ENCODE results near the gene SIK3.
"Not testable (repeated sequence)": the region's sequence is repeated elsewhere in the genome, so short reads cannot be mapped to it uniquely, and the experiment has no call there.

Gene SIK3

DNA sequence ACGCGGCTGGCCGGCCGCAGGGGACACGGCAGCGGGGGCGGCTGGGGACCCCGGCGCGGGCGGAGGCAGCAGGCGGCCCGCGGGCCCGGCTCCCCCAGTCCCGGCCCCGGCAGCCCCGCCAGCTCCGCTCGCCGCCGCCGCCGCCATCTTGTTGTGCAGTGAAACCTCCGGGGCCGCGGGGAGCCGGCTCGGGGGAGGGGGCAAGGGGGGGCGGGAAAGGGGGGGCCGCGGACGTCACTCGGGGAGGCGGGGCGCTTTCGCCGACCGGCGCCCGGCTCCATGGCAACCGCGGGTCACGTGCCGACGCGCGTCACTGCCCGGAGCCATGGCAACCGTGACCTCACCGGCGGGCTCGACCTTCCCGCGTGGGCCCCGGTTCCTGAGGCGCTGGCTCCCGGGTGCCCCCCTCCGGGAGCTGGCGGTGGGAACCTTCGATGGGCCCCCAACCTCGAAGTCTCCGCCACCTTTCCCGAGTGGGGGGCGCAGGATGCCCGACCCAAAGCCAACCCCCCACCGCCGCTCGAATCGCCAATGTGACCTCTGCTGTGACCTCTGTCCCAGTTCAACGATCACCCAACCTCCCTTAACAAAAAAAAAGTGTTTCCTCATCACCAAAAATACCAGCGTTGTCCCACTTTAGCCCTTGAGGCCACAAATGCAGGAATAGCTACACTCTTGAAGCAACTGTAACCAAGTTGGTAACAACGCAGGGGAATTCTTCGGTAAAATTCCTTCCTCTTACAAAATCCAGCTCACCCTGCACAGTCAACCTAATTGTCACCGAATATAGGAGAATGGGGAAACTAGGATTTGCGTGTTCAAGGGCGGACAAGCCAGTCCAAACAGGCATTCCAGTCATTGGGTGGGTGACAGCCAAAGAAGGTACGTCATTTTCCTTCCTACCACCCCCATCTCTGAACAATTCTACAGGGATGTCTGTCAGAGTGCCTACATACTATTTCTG is at the start of gene SIK3:
TSS of gene SIK3 (minus strand) at position 160 of the 964 bp plus-strand sequence. CDS start at position 147, 13 bp downstream.
- peak; percentile 93 for DNase-seq

GRCh38 chr11:117146521-117146920 is 48.3 kb upstream of the SIK3 start:
- peak; percentile 45 for DNase-seq

DNA sequence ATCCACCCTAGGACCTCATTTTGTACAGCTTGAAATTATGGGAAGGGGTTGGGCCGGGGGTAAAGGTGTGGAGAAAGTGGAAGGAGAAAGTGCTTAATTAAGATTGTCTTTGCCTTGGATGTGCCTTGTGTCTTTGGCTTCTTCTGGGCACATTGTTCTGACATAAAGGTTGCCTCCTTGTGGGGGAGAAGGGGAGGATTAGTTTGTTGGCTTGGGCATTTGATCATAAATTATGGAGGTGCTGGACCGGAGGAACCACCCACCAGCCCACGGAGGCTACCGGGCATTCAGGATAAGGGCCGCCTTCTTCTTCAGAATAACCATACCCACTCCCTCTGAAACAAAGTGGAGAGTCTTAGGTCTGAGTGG is 47.1 kb upstream of the SIK3 start:
- DNase-seq, result peak; percentile 53

DNA sequence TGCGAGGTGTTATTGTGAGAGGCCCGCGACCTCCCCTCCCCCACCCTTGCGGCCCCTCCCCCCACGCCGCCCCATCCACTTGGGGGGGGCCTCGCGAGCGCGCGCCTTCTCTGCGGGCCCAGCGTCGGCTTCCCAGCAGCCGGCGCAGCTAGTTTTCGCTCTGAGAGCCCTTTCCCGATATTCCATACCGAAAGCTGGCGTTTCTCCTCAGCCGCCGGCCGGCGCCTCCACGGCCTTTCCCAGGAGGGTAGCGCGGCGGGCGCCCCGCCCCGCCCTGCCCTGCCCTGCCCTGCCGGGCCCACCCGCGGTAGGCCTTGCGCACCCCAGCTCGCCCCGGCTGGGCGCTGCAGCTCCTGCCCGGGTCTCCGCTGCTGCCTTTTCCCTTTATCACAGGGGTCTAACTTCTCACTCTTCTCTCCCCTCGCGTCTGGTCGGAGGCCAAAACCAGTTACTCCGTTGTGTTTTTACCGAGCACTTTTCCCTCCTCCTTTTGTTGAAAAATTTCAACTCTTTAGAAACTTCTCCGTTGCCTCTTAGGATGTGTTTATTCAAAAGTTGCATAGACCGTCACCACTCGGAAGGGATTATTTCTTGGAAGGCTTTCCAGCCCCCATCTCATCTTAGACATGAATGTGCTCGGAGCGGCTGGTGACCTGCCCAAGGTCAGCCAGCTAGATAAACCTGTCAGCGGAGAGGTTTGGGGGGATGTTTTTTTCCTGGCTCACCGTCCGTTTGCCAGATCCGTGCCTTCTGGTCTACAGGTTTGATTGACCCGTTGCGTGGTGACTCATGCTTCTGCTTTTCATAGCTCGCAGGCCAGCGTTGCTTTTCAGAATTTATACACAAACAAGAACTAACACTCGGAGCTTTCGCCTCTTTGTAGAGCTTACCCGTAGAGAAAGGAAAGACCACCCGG is 46.5 kb upstream of the SIK3 start:
- DNase-seq, result peak; percentile 60

DNA sequence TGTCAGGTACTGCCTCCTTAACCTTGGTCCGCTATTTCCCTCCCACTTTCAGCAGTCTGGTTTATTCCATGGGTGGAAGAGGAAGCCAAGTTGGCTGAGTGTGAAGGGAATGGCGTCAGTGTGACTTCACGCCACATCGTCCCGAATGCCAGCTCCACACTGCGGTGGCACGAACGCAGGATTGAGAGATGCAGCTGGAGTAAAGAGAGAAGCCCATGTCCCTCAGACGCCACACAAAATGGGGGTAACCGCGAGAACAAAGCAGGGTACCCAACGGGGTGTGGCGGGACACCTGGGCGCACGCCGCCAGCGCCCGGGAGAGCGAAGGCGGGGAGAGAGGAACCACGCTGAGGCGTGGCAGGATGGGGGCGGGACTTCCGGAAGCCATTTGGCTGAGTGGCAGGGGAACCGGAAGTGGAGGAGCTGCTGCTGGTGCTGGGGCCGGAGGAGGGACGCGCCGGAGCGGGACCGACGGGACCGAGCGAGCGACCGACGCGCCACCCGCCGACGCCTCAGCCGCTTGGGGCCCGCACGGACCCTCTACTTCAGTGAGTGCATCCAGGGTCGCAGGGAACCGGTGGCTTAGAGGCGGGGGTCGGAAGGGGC is 45.7 kb upstream of the SIK3 start, which contains the start of gene PAFAH1B2:
TSS of gene PAFAH1B2 (plus strand) at position 417 of the 606 bp plus-strand sequence. CDS start 8,161 bp downstream, outside the sequence.
- DNase-seq, result peak; percentile 92

GRCh38 chr11:117143390-117143789 is 45.2 kb upstream of the SIK3 start:
- peak; percentile 50 for DNase-seq

DNA sequence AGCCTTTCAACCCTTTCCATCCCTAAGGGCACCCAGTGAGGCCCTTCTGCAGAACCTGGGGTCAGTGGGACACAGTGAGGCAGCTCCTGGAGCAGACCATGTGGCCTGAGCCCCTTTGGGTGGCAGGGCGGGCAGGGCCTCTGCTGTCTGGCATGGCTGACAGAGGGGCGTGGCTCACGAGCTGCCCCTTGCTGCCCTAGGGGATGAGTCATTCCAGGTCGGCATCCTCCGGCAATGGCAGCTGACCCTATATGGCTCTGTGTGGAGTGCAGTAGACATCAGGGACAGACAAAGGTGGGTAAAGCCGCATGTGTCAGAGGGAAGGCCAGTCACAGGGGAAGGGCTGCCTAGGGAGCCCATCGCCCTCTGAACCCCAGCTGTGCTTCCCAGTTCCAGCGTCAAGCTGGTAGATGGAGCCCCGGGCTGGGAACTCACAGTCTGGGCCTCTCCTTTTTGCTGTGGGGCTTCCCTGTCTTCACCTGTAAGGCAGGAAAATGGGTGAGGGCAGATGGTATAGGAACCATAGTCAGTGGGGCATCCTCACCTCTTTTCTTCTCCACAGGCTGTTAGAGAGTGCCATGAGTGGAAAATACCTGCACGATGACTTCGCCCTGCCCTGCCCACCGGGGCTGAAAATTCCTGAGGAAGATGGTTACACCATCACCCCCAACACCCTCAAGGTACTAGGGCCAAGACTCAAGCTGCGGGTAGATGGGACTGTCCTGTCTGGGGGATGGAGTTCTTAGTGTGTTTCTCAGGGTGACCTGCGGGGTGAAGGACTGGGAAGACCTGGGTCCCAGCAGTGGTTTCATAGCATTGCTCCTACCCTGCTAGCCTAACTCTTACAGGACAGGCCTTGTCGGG is 39.2 kb upstream of the SIK3 start:
- not testable (repeated sequence) for DNase-seq

DNA sequence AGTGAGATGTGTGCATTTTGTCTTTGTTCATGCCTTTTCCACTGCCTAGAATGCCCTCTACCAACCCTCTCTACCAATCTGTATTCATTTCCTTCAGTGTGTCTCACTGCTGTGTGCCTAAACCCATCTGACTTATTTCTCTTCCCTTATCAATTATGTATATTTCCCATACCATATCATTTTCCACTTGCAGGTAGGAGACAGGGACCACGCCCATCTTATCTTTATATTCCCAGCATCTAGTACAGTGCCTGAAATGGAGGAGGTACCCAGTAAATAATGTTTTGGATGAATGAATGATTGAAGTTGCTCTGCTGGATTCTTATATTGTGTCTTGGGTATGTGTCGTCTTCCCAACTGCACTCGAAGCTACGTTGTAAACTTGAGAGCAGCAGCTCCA is 36.8 kb upstream of the SIK3 start:
- not testable (repeated sequence) for DNase-seq

DNA sequence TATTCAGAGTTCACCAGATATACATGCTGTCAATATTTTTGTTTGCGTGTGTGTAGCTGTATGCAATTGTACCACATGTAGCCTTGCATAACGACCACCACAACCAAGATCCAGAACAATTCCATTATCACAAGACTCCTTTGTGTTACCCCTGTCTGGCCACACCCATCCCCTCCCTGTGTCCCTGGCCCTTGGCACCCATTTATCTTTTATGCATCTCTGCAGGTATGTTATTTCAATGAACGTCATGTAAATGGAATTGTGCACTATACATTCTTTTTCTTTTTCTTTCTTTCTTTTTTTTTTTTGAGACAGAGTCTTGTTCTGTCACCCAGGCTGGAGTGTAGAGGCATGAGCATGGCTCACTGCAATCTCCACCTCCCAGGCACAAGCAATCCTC is 36.2 kb upstream of the SIK3 start:
- DNase-seq, result no peak

DNA sequence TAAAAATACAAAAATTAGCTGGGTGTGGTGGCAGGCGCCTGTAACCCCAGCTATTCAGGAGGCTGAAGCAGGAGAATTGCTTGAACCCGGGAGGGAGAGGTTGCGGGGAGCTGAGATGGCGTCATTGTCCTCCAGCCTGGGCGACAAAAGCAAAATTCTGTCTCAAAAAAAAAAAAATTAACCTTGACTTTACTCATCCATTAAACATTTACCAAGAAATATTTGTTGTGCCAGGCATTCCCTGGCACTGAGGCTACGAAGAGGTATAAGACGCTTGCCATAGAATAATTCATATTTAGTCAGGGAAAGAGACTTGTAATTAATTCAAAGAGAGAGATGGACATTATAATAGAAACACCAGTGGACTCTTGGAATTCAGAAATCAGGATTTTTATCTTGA is 32.7 kb upstream of the SIK3 start:
- DNase-seq, result no peak

DNA sequence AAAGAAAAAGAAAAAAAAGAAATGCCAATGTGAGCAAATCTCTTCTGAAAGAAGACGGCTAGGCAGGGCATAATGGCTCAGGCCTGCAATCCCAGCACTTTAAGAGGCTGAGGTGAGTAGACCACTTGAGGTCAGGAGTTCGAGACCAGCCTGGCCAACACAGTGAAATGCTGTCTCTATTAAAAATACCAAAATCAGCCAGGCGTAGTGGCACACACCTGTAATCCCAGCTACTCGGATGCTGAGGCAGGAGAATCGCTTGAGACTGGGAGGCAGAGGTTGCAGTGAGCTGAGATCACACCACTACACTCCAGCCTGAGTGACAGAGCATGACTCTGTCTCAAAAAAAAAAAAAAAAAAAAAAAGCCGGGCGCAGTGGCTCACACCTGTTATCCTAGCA is 32.2 kb upstream of the SIK3 start:
- not testable (repeated sequence) for DNase-seq

- no peak for DNase-seq
Observed at GRCh38 chr11:117128289-117128688, 30.1 kb upstream of the SIK3 start.

DNA sequence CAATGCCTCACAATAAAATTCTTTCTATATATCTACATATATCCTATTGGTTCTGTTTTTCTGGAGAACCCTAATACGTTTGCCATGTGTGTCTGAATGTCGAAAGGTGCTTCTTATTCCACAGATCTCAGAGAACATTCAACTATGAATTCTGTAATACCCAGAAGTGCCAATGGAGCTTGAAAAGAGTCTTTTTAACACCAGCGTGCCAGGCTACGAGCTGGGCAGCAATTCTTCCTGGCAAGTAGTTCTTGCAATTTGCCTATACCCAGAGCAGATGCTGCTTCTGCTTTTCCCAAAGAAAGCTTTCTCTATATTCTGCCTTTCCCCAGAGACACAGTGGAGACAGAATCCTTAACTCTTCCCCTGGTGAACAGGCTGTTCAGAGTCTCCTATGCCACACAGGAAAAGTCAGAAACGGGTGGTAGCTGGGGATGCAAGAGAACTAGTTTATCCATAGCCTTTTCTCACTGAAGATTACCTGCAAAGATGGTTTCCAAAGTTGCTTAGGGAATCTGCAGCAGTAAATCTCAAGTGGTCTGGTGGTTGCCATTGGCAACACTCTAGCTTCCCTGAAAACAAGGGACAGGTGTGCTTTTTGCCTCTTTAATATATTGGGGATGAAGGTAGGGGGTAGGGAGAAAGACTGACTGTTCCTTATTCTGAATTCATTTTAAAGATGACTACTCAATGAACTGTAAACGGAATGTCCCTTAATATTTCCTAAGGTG is 29.1 kb upstream of the SIK3 start:
- DNase-seq, result no peak

DNA sequence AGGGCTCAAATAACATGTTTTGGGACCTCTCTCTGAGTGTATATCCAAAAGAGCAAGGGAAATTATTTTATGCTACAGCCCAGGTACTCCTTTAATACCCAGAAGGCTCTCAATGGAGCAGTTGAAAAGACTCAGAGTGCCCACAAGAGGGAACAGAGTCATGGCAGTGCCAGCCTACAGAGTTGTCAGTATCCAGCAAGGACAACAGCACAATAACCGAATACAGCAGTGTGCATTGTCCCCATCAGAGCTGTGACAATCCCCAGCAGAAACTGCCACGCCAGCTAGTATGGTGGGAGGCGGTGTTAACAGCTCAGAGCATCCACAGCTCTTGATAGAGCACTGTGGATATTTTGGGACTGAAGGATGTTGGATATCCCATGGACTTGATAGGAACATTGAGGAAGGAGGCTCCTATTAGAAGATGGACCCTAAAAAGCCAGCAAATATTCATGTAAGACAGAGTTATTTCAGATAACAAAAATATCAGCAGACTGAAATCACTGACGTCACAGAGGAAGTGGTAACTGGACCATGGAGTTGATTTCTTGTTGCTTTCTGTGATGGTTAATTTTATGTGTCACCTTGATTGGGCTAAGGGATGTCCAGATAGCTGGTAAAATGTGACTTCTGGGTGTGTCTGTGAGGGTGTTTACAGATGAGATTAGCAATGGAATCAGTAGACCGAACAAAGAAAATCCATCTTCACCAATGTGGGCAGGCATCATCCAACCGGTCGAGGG is 28.2 kb upstream of the SIK3 start:
- DNase-seq, result no peak

GRCh38 chr11:117122556-117122955 is 24.3 kb upstream of the SIK3 start:
- no peak for DNase-seq

GRCh38 chr11:117121176-117121575 is 22.9 kb upstream of the SIK3 start:
- DNase-seq, result peak; percentile 75

DNA sequence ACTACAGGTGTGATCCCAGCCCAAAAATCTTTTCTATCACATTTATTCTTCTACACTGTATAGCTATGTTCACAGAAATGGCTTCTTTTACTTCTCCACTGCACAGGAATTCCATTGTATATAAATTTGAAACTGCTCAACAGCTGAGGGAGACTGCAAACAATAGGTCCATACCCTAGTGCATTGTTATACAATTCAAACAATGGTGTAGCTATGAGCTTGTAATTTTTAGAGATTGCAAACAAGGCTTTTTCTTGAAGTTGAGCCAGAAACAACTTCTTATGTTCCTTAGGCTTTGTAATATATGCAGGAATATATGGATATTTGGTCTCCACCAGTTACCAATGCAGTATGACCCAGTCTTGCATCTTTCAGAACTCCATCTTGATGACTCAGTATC is 19.5 kb upstream of the SIK3 start:
- DNase-seq, result no peak

GRCh38 chr11:117112939-117113338 is 14.7 kb upstream of the SIK3 start:
- not testable (repeated sequence) for DNase-seq

GRCh38 chr11:117112497-117112896 is 14.3 kb upstream of the SIK3 start:
- not testable (repeated sequence) for DNase-seq

- DNase-seq, result no peak
Observed at GRCh38 chr11:117110294-117110950, 12.2 kb upstream of the SIK3 start.

Data from fibroblast of skin of right quadriceps (primary cell).